ENCODE results near the gene MTUS2.

DNA sequence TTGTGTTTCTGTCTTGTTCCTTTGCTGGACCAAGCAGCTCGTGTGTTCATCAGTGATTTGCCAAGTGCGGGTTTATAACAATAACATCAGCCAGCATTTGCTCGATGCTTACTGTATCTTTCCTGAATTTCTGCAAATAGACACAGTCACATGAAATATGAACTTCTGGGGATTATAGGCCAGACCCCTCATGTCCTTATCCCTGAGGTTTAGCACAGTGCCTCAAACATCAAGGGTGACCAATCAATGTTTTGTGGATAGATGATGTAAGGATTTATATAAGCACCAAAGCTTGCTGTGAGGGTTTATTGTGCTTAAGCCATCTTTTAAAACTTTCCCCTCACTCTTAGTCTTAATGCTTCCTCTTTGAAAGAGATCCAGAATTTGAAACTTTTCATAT is 451.5 kb downstream of the MTUS2 start:
- TF ChIP-seq, protein P1, sequence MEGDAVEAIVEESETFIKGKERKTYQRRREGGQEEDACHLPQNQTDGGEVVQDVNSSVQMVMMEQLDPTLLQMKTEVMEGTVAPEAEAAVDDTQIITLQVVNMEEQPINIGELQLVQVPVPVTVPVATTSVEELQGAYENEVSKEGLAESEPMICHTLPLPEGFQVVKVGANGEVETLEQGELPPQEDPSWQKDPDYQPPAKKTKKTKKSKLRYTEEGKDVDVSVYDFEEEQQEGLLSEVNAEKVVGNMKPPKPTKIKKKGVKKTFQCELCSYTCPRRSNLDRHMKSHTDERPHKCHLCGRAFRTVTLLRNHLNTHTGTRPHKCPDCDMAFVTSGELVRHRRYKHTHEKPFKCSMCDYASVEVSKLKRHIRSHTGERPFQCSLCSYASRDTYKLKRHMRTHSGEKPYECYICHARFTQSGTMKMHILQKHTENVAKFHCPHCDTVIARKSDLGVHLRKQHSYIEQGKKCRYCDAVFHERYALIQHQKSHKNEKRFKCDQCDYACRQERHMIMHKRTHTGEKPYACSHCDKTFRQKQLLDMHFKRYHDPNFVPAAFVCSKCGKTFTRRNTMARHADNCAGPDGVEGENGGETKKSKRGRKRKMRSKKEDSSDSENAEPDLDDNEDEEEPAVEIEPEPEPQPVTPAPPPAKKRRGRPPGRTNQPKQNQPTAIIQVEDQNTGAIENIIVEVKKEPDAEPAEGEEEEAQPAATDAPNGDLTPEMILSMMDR (IDR thresholded peaks at IDR 0.05; ENCODE audit: borderline replicate concordance, extremely low read depth, low read length, poor library complexity, severe bottlenecking): no peak
- TF ChIP-seq EZH2 (IDR thresholded peaks at IDR 0.05; ENCODE audit: borderline replicate concordance, low read depth, low read length, severe bottlenecking): no peak

Measured in DND-41 (cell line).